OCI-LY3 (cell line): Measurements from ENCODE around the gene LTBP2.

Experiments
- H2AFZ ChIP-seq: fragments of 200-600, 300-600 bp; shearing (Covaris generic); 2 replicates; pipeline ENCODE4 v1.6.0; 2014; ENCODE audit warnings: antibody characterized with exemption, low read depth, low read length
- H3K27ac ChIP-seq: fragments of 200-600, 300-600 bp; sonication (generic); 2 replicates; pipeline ENCODE4 v1.5.1; 2014; ENCODE audit warnings: mild to moderate bottlenecking, low read length, moderate library complexity, mixed read lengths
- H3K27me3 ChIP-seq: fragments of 200-600, 300-600 bp; sonication (generic); 2 replicates; pipeline ENCODE4 v1.6.1; 2014; ENCODE audit warnings: low read depth, low read length, mixed read lengths
- H3K36me3 ChIP-seq: fragments of 200-600, 300-600 bp; sonication (generic); replicated peaks from 2 replicates; pipeline ENCODE3; 2014; ENCODE audit warnings: low read depth, low read length, mixed read lengths
- H3K4me1 ChIP-seq: fragments of 300-600, 200-600 bp; sonication (generic); 2 replicates; pipeline ENCODE4 v1.6.1; 2014; ENCODE audit warnings: low read length, mixed read lengths
- H3K4me2 ChIP-seq: fragments of 200-600, 300-600 bp; sonication (generic); 2 replicates; pipeline ENCODE4 v1.6.1; 2014; ENCODE audit warnings: low read length, mixed read lengths
- H3K4me3 ChIP-seq: fragments of 300-600, 200-600 bp; sonication (generic); 2 replicates; pipeline ENCODE4 v1.5.1; 2014; ENCODE audit warnings: antibody characterized with exemption, mild to moderate bottlenecking, low read length, moderate library complexity
- H3K79me2 ChIP-seq: fragments of 300-600, 200-600 bp; shearing (Covaris generic); 2 replicates; pipeline ENCODE4 v1.6.1; 2014; ENCODE audit warnings: mild to moderate bottlenecking, low read length, mixed read lengths
- H3K9ac ChIP-seq: fragments of 300-600, 200-600 bp; shearing (Covaris generic); 2 replicates; pipeline ENCODE4 v1.6.0; 2014; ENCODE audit warnings: mild to moderate bottlenecking, low read length, moderate library complexity
- H3K9me3 ChIP-seq: fragments of 200-600, 300-600 bp; shearing (Covaris generic); 2 replicates; pipeline ENCODE4 v1.6.1; 2014; ENCODE audit warnings: low read length, mixed read lengths; ENCODE audit not compliant: insufficient read depth
- H4K20me1 ChIP-seq: fragments of 200-600, 300-600 bp; sonication (generic); 2 replicates; pipeline ENCODE4 v1.6.1; 2016; ENCODE audit warnings: low read length, mixed read lengths; ENCODE audit not compliant: insufficient read depth
- CTCF ChIP-seq: fragments of 200-600, 300-600 bp; sonication (generic); IDR thresholded peaks from 2 replicates; pipeline ENCODE4 v1.5.1; 2014; ENCODE audit warnings: antibody characterized with exemption, low read length, low read depth
- EZH2phosphoT487 ChIP-seq: fragments of 200-600 bp; shearing (Covaris generic); IDR thresholded peaks from 2 replicates; pipeline ENCODE4 v1.6.1; 2018; ENCODE audit warnings: antibody characterized with exemption, mixed run types, low read depth

Gene LTBP2

GRCh38 chr14:74476607-74477006 lies 135.4 kb downstream of the LTBP2 start:
- peaks cover 16% of the 10 kb centered on the region for H3K36me3 ChIP-seq
- no peak overlapping the region for H3K4me3 ChIP-seq
- no peaks in the 10 kb centered on the region for H3K27me3 ChIP-seq
- H4K20me1 ChIP-seq, result no peaks in the 10 kb centered on the region
- no peak overlapping the region for H2AFZ ChIP-seq
- H3K4me1 ChIP-seq, result peaks cover 9% of the 10 kb centered on the region; the same call in 1 of the 2 replicates
- H3K27ac ChIP-seq, result no peak overlapping the region
- no peak overlapping the region for H3K4me2 ChIP-seq
- TF ChIP-seq CTCF, result no peak
- no peak for TF ChIP-seq EZH2phosphoT487
- no peaks in the 10 kb centered on the region for H3K9me3 ChIP-seq
- no peaks in the 10 kb centered on the region for H3K79me2 ChIP-seq
- H3K9ac ChIP-seq, result no peak overlapping the region

GRCh38 chr14:74476107-74476506 lies 135.9 kb downstream of the LTBP2 start:
- Histone ChIP-seq H3K27me3 (no peaks in the 10 kb centered on the region), H3K79me2 (no peaks in the 10 kb centered on the region), H3K4me3 (no peak overlapping the region), H3K4me2 (no peak overlapping the region), H3K4me1 (peaks cover 9% of the 10 kb centered on the region; the same call in 1 of the 2 replicates), H2AFZ (no peak overlapping the region), H4K20me1 (no peaks in the 10 kb centered on the region), H3K36me3 (peaks cover 16% of the 10 kb centered on the region), H3K9ac (no peak overlapping the region), H3K9me3 (no peaks in the 10 kb centered on the region), H3K27ac (no peak overlapping the region)
- TF ChIP-seq EZH2phosphoT487, result no peak
- no peak for TF ChIP-seq CTCF

GRCh38 chr14:74475678-74476077 lies 136.4 kb downstream of the LTBP2 start:
- Histone ChIP-seq H3K27me3 (no peaks in the 10 kb centered on the region), H3K9me3 (no peaks in the 10 kb centered on the region), H3K36me3 (peaks cover 16% of the 10 kb centered on the region), H3K27ac (no peak overlapping the region), H2AFZ (no peak overlapping the region), H3K4me1 (peaks cover 9% of the 10 kb centered on the region; the same call in 1 of the 2 replicates), H4K20me1 (no peaks in the 10 kb centered on the region), H3K4me2 (no peak overlapping the region), H3K9ac (no peak overlapping the region), H3K79me2 (no peaks in the 10 kb centered on the region), H3K4me3 (no peak overlapping the region)
- no peak for TF ChIP-seq CTCF
- no peak for TF ChIP-seq EZH2phosphoT487

DNA sequence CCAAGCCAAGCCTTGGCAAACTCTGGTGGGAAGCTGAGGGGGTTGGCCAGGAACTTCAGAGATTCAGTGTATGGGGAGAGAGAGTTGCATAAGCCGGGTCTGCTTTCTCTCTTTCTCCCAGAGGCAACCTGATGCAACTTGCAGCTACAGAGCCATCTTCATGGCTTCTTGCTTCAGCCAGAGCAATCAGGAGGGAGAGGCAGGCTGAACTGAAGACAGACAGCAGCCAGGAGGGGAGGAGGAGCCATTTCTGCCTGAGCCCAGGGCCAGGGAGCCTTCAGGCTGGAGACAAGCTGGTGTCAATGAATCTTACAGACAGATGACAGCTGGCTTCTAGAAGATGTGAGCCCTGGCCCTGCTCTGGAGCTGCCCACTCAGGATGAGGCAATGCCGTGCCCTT lies 137.7 kb downstream of the LTBP2 start:
- H4K20me1 ChIP-seq, result no peaks in the 10 kb centered on the region
- no peaks in the 10 kb centered on the region for H3K27me3 ChIP-seq
- no peak overlapping the region for H2AFZ ChIP-seq
- no peak overlapping the region for H3K4me3 ChIP-seq
- H3K4me1 ChIP-seq, result peaks cover 9% of the 10 kb centered on the region; the same call in 1 of the 2 replicates
- H3K4me2 ChIP-seq, result no peak overlapping the region
- TF ChIP-seq CTCF (no peak), EZH2phosphoT487 (no peak)
- H3K9ac ChIP-seq, result no peak overlapping the region
- peaks cover 11% of the 10 kb centered on the region for H3K36me3 ChIP-seq
- H3K9me3 ChIP-seq, result no peaks in the 10 kb centered on the region
- H3K79me2 ChIP-seq, result no peaks in the 10 kb centered on the region
- H3K27ac ChIP-seq, result no peak overlapping the region
